Central memory CD4-positive, alpha-beta T cell (primary cell): ENCODE results near the gene CNPY4.

Experiments
- DNase-seq: peaks from one replicate; pipeline ENCODE4 v3.0.0; 2022

Gene CNPY4

DNA sequence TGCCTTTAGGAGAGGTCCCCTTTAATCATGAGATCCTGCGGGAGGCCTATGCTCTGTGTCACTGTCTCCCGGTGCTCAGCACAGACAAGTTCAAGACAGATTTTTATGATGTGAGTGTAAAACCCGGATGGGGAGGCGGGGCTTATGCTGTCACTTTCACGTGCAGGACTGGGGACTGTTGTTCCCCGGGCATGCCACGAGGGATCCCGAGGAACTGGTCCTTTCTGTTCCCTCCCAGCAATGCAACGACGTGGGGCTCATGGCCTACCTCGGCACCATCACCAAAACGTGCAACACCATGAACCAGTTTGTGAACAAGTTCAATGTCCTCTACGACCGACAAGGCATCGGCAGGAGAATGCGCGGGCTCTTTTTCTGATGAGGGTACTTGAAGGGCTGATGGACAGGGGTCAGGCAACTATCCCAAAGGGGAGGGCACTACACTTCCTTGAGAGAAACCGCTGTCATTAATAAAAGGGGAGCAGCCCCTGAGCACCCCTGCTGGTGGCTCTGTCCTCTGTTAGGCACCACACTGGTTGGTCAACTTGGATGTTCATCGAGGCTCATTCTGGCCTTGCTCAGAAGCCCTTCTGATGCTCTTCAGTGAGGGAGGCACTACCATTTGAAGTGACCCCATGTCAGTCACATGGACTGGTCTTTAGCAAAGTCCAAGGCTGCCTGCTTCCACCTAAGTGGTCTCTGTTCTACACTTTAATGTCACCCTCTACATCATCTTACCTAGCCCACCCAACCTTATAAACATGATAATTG lies 27.8 kb upstream of the CNPY4 start:
- no peak for DNase-seq

DNA sequence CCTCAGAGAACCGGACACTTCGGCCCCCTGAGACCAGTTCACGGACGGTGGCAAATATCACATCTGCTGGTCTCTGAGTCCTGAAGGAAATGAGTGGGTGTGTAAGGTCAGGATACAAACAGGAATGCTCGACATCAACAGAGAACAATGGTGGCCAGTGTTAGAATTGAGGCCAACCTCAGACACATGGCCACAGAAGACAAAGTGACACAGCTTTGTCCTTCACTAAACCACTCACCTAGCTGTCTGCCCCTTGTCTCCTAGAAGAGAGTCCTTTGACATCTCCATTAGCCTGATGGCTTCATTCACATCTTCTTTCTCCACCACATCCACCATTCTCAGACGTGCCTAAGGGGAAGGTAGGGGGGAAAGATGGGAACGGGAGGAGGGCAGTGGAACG lies 26.4 kb upstream of the CNPY4 start:
- DNase-seq = no peak

DNA sequence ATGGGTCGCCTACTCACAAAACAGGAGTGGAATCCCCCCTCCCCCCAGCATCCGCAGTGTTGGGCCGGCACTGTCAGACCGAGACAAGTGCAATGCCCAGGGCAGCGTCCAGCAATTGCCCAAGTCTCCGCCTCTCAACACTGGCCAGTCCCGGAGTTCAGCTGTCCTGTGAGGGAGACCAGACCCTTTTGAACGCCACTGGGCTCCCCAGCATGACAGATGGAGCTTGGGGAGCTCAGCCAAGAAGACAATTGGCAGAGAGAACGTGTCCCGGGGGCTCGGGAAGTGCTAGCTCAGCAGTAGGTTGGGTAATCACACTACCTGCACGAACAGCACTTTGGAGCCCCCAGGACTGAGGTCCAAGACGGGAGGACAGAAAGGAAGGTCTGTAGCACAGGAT lies 25.9 kb upstream of the CNPY4 start:
- no peak for DNase-seq

DNA sequence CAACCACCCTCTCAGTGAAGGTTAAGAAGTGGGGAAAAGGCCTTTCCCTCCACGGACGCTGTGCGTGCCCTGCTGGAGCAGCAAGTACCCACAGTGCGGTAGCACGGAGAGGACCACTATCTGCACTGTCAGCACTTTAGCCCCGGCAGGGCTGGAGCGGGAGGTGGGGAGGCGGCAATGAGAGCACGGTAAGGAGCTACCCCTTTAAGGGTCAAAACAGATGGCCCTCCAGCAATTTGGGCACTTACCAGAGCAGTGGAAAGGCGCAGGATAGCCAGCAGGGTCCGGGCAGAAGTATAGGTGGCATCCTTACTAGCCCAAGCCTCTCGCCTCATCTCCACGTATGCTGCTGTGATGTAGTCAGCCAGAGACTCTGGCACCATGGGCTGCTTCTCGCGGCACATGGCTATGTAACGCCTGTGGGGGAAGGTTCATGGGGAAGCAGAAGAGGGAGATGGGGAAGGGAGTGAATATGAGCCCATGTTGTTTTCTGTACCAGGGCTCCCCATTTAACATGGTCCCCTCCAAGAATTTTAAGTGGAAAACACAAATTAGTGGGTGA lies 25.4 kb upstream of the CNPY4 start:
- DNase-seq = no peak

DNA sequence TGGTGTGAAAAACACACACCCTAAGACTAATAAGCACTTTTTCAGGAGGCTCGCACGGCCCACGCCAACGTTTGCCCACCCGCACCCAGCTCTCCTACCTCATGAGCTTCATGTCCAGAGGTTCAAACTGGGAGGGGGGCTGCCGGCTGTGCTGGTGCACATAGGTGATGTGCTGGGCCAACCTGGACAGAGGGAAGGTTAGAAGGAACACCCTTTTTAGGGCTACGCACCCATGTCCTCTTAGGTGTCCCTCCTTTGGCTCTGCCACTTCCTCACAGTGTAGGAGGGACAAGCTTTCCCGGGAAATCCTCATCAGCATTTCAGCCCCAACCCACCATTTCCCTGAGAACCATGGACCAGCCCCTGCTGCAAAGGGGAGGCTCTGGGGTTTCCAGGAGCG lies 24.1 kb upstream of the CNPY4 start:
- no peak for DNase-seq

DNA sequence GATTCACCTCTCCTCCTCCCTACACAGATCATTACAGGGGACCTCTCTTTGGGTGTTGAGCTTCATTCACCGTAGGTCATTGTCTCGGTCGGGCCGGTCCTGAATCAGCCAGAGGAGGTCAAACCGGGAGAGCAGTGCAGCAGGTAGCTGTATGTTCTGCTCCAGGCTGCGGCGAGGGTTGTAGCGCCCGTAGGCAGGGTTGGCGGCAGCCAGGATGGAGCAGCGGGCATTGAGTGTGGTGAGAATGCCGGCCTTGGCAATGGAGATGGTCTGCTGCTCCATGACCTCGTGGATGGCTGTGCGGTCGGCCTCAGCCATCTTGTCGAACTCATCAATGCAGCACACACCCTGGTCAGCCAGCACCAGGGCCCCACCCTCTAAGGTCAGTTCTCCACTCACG lies 23.7 kb upstream of the CNPY4 start:
- no peak for DNase-seq

DNA sequence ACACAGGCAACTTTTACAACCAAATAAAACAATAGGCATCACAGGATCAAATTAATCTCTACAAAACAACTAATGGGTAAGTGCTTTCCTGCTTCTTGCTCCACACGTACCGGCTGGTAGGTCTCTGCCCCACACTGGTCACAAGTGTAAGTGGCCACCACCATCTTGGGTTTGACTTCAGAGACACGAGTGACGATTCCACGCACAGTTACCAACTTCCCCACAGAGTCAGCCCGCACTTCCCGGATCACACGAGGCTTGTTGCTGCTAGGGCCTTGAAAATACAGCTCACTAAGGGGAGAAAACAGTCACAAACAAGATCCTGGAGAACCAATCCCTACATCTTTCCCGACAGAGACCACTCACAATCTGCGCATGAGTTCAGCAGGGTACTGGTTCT lies 20.5 kb upstream of the CNPY4 start:
- DNase-seq = no peak

DNA sequence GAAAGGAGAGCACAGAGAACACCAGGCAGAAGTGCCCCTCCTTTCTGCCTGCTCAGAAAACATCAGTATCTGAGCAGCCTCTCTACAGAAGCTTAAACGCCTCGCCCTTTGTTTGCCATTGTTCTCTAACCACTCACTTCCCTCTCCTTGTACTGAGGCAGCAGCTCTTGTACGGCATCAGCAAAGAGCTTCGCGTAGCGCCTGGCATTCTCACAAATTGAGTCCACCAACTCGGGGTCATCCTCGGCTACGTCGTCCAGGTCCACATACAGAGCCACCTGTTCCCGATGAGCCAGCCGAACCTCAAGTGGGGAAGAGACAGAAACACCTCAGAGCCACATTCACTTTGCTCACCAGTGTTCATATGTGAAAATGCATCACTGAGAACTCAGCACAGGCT lies 20.0 kb upstream of the CNPY4 start:
- DNase-seq = no peak

DNA sequence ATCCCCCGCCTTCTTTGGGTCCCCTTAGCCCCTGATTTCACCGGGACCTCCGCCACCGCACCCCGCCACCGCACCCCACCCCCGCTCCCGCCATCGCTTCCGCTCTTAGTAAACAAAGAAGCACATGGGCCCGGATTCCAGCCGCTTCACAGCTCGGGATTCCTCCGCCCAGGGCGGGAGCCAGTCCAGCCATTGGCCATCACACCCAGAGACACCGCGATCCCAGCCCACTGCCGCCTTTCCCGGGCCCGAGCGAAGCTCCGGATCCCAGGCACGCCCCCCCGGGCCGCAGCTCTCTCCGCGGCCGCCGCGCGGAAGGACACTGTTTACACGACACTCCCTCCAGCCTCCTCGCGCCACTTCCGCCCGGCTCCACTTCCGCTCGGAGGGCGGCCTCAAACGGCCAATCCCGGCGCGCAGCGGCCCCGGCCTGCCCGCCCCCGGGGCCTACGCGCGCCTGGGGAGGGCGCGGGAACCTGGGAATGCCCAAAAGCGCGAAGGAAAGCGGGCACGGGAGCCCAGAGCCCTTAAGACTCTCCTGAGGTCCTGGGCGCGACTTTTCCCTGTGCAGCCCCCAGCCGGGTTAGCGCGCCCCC lies 18.9 kb upstream of the CNPY4 start:
- DNase-seq = peak; percentile 91

DNA sequence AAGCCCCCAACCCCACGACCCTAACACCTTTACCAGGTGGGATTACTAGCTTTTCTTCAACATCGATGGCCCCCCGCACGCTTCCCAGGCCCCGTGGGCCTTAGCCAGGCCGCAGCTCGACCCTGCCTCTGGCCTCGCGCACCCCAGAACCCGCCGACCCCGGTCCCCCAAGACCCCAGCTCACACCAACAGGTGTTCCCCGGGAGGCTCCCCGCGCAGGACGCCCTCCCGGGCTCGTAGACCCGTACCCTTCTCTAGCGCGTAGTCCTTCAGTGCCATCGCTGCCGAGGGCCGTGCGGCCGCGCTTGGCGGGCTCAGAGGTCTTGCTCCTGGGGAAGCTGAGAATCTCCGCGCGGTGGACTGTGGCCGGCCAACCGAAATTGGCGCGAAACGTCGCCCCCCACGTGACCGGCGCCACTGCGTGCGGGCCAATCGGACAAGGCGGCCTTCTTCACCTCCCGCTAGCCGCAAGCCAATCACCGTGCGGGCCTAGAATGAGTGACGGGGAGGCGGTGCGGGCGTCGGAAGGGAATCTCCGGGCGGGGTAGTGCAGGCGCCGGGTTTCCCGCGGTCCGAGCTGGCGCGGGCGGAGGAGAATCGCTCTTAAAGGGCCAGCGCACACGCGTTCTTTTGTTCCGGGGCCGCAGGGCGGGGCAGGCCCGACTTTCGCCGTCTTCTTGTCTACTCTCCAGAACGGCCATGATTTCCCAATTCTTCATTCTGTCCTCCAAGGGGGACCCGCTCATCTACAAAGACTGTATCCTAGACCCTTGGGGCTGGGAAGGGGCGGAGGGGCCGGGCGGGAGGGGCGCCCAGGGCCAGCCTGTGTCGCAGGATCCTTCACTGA lies 18.2 kb upstream of the CNPY4 start, which contains the start of the genes AP4M1 and MCM7:
AP4M1 (plus strand) TSS at position 628 of the 847 bp plus-strand sequence; CDS start at position 700, 72 bp downstream.
MCM7 (minus strand) TSS at position 382 of the 847 bp plus-strand sequence; CDS start at position 279, 103 bp downstream.
- DNase-seq = peak; percentile 95

DNA sequence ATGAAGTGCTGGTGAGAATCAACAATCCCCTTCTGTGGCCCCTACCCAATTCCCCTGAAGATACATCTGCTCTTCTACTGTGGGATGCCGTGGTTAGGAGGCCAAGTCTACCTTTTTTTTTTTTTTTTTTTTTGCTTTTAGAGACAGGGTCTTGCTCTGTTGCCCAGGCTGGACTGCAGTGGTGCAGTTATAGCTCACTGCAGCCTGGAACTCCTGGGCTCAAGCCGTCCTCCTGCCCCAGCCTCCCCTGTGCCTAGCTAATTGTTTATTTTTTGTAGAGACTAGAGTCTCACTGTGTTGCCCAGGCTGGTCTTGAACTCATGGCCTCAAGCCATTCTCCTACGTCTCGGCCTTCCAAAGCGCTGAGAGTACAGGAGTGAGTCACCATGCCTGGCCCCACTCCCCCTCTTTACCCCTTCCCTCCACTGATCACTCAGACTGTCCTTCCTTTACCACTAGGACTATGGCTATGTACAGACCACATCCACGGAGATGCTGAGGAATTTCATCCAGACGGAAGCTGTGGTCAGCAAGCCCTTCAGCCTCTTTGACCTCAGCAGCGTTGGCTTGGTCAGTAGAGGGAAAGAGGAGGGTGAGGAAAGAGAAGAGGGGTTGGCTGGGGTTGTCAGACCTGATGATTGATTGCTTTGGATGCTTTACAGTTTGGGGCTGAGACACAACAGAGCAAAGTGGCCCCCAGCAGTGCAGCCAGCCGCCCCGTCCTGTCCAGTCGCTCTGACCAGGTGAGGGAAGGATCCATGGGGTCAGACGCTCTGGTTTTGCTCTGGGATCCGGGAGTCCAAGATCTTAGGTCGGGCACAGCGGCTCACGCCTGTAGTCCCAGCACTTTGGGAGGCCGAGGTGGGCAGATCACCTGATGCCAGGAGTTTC lies 16.2 kb upstream of the CNPY4 start:
- no peak for DNase-seq

DNA sequence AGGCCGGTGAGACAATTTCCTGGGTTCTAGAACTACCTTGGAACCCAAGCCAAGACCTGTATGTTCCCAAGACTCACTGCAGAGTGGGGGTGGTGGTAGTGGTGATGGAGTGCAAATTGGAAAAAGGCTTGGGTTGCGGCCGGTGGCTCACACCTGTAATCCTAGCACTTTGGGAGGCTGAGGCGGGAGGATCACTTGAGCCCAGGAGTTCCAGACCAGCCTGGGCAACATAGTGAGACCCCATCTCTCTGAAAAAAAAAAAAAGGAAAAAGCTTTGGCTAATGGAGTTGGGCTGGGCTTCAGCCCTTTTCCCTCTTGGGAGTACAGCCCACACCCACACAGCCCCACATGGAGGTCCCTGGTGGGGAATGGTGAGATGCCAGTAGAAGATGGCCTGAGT lies 13.9 kb upstream of the CNPY4 start:
- DNase-seq = no peak

DNA sequence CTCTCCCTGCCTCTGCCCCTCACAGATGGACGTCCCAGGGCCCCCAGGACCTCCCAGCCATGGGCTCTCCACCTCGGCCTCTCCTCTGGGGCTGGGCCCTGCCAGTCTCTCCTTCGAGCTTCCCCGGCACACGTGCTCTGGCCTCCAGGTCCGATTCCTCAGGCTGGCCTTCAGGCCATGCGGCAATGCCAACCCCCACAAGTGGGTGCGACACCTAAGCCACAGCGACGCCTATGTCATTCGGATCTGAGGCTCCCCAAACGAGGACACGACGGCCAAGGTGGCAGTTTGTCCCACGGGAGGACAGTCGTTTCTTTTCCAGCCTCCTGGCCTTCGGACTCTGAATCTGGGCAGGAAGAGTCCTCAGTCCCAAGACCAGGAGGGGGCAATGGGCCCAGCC lies 12.8 kb upstream of the CNPY4 start:
- DNase-seq = no peak

DNA sequence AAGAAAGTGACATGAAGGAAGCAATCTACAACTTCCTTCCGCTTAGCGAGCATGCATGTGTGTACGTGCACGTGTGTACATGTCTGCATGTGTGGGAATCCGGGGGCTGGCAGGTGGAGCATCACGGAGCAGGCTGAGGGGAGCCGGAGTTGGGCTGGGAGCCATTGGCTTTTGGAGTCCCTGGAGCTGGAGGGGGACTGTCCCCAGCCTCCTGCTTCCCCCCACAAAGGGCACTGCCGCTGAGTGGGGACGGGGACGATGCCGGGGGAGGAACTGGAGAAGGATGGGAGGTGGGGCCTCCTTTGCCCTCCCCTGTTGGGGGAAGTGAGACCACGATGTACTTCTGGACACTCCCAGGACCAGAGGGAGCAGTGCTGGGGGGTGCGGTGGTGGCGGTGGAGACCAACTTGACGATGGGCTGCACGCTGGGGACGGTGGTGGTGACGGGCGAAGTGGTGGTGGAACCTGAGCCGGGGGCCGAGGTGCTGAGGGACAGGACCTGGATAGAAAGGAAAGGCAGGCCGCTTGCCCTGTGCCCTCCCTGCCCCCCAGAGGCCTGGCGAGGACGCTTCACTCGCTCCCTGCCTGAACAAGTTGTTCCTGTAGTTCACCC lies 12.2 kb upstream of the CNPY4 start:
- DNase-seq = no peak

DNA sequence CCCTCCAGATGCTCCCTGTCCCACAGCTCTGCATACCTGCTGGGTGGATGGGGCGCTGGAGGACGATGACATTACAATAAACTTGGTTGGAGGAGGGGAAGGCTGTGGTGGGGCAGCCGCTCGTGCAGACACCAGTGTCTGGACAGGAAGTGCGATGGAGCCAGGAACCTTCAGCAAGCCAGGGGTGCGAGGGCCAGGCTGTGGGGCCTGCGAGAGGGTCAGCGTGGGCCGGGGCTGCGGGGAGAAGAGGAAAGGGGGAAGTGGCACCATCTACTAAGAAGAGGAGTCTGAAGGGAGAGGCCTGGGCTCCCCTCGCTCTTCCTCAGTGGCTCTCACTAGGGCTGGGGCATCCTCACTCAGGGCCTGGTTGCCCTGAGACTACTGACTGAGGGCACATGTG lies 11.5 kb upstream of the CNPY4 start:
- DNase-seq = no peak

DNA sequence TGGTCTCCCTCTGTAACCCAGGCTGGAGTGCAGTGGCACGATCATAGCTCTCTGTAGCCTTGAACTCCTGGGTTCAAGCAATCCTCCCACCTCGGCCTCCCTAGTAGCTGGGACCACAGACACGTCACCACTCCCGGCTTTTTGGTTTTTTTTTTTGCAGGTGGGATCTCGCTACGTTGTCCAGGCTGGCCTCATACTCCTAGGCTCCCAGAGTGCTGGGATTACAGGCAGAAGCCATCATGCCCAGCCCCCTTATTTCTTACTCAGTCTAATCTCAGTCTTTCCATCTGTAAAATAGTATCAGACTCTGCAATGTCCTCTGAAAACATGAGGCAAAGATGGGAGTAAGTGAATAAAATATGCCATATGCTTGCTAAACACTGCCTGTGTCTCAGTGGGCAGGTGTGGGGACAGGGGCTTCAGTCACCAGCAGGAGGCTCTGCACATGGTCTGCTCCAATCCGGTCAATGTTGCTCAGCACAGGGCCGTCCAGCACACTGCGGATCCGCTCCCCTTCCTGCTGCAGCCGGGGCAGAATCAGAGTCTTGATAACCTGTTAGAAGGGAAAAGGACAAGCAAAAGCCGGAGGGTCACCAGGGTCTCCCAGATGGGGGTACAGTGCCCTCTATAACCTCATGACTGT lies 9.8 kb upstream of the CNPY4 start:
- no peak for DNase-seq

DNA sequence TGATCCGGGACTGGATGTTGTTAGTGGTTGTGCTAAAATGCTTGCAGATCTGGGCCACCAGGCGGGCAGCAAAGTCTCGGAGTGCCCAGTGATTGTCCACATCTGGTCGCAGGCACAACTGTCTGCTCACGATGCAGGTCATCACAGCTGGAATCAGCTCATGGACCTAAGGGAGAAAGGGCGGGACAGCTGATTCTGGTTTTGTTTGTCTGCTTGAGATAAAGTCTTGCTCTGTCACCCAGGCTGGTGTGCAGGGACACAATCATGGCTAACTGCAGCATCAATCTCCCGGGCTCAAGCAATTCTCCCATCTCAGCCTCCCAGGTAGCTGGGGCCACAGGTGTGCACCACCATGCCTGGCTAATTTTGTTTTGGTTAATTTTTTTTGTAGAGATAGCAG lies 8.3 kb upstream of the CNPY4 start:
- no peak for DNase-seq

DNA sequence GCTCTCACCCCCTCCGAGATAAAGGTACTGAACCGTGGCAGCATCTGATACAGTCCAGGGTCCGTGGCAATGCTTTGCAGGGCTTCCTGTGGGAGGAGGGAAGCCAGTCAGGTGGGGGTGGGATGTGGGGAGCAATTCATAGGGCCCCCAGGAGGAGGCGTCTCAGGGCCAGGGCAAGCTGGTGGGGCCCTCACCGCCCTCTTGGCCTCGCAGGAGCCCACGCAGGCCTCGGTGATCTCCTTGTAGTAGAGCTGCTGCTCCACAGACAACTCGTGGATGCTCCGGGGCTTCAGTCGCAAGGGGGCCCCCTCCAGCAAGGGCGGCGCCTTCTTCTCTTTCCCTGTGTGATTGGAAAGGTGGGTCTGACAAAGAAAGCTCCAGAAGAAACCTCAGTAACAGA lies 7.5 kb upstream of the CNPY4 start:
- DNase-seq = no peak

DNA sequence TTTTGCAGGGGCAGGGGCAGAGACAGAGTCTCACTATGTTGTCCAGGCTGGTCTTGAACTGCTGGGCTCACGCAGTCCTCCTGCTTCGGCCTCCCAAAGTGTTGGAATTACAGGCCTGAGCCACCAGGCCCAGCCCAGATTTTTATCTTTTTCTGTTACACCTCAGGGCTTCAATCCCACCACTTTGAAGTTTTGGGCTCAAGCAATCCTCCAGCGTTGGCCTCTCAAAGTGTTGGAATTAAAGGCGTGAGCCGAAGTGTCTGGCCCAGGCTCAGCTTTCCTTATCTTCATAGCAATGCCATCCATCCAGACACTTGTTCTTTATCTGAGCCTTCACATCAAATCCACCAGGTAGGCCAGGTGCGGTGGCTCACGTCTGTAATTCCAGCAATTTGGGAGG lies 4.4 kb upstream of the CNPY4 start:
- DNase-seq = no peak

DNA sequence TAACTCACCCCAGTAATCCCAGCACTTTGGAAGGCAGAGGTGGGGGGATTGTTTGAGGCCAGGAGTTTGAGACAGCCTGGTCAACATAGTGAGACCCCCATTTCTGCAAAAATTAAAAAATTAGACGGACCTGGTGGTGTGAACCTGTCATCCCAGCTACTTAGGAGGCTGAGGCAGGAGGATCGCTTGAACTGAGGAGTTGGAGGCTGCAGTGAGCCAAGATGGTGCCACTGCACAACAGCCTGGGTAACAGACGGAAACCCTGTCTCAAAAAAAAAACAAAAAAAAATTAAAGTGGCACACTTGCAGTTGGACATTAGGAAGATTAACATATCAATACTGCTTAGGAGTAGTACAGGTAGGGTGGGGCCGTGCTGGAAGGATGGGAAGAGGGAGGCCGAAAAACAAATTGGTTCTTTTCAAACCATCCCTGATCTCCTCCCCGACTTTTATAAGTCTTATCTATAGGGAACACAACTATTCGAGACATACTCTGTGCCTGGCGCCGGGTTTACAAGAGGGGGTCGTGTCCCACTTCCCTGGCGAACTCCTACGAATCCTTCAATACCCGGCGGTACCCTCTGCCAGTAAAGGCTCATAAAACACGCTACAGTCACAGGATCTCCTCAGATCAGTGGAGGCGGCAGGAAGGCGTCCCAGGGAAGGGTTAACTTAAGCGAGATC lies 904 bp upstream of the CNPY4 start:
- no peak for DNase-seq
